GM12801 (cell line): Measurements from ENCODE around the gene RING1.

Experiments used
- TF ChIP-seq, protein P1 (sequence below): IDR thresholded peaks from one replicate; pipeline ENCODE4 v1.5.1; 2011; ENCODE audit warnings: control low read depth; ENCODE audit not compliant: insufficient read length; ENCODE audit errors: extremely low read depth

RING1 gene

DNA sequence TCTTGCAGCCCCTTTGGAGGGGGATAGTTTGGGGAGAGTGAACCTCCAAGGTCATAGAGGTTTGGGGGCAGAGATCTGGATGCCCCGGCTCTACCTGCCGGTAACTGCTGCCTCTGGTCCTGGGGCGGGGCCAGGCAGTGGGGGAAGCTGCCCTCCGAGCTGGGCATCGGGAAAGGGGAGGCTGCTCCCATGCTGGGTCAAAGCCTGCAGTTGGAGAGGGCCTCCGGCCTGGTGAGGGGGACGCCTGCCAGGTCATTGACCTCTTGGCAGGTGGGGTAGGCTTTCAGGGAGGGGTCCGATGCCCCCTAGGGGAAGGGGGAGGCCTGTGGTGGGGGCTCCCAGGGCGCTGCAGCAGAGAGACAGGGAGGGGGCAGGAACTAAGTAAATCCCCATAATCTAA lies 23.1 kb upstream of the RING1 start:
- TF ChIP-seq, protein P1, sequence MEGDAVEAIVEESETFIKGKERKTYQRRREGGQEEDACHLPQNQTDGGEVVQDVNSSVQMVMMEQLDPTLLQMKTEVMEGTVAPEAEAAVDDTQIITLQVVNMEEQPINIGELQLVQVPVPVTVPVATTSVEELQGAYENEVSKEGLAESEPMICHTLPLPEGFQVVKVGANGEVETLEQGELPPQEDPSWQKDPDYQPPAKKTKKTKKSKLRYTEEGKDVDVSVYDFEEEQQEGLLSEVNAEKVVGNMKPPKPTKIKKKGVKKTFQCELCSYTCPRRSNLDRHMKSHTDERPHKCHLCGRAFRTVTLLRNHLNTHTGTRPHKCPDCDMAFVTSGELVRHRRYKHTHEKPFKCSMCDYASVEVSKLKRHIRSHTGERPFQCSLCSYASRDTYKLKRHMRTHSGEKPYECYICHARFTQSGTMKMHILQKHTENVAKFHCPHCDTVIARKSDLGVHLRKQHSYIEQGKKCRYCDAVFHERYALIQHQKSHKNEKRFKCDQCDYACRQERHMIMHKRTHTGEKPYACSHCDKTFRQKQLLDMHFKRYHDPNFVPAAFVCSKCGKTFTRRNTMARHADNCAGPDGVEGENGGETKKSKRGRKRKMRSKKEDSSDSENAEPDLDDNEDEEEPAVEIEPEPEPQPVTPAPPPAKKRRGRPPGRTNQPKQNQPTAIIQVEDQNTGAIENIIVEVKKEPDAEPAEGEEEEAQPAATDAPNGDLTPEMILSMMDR: no peak

DNA sequence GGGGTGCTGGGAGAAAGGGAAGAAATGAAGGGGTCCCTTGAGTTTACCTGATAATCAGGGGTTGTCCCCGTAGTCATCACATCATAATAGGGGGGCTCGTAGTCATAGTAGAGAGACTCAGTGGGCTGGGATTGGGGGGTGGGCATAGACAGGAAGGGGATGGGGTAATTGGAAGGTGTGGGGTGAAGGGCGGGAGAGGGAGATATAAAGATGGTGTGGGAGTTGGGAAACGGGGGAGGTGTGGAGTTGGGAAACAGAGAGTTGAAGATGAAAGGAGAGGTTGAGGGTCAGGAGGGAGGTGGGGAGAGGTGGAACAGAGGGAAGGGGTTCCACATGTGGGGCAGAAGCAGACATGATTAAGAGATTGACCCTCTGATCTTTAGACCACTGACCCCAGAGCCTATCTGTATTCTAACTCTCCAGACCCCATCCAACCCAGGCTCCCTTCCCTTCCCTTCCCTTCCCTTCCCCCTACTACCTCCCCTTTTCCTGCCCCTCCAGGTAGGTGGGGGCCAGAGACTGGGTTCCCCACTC lies 22.6 kb upstream of the RING1 start:
- TF ChIP-seq, protein P1: no peak

DNA sequence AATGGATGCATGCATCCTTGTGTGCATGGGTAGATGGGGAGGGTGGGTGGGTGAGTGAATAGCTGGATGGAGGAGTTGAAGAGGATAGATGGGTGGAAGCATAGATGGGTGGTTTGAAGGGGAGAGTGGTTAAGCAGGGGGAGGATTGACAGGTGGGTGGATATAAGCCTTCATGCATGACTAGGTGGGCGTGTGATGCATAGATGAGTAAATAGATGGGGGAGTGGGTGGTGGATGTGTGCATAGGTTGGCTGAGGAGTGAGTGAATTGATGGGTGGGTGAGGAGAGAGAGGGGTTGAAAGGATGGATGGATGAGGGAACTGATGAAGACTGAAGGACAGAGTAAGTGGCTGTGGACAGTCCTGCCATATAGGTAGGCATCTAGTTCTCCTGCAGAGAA lies 20.5 kb upstream of the RING1 start:
- TF ChIP-seq, protein P1: no peak

DNA sequence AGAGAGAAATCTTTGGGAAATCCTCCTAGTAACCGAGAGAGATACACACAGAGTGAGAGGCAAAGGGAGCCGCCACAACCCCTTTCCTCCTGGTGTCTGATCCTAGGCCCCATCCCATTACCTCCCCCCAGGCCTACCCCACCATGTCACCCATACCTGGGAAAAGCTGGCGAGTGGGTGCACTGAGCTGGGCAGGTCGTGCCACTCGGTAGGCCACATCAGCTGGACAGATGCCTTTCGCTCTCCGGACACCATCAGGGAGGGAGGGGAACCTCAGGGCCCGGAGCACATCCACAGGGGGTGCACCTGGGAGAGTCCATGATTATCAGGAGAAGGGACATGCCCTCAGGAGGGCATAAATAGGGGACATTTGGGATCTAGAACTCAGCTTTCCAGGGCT lies 19.1 kb upstream of the RING1 start:
- TF ChIP-seq, protein P1: no peak

DNA sequence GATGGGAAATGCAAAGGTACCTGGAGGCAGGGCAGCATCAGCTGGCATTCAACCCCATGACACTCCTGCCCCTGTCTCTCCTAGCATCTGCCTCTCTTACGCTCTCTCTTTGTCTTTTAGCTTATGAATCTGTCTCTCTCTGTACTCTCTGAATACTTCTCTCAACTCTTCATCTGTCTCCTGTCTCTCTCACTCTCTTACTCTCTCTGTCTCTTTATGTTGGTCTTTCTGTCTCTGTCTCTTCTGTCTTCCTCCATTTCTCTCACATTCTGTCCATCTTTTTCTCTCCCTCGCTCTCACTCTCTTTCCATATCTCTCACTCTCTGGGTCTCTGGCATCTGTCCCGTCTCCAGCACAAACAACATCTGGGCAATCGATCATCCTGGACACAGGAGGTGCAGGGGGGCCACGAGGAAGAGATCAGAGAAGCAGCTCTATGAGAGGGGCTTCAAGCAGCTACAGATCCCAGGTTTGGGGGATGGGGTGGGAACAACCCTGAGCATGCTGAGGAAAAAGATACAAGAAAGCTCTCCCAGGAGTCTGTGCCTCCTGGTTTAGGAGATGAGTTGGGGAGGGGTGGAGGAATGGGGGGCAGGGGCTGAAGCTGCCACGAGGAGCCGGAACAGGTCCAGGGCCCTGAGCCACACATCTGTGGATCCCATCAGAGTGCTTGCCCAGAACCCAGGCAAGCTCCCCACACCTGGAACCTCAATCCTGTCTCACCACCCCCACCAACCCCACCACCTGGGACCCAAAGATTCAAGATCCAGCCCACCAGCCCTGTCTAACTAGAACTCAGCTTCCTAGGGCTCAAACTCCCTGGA lies 18.5 kb upstream of the RING1 start:
- TF ChIP-seq, protein P1: no peak

DNA sequence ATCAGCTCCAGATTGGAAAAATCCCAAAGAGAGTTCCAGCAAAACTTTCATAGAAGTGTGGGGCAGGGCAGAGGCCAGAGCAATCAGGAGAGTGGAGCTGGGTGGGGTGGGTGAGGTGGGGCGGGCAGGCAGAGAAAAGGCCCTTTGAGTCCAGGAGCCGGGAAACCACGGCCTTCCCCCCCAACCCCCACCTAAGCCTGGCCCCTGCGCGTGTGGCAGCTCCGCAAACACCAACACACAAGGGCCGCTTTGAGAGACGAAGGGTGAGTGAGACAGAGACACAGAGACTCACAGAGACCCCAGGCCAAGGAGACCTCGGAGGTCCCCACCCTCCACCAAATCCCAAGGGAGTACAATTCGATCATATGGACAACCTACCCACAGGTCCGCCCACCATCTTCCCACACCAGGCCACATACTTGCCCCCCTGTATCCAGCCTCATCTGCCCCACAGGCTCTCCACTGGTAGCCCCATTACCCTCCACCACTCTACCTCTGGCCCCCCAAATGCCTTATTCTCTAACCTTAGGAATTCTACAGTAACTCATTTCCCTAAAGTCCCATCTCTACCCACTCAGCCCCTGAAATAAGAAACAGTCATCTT lies 17.7 kb upstream of the RING1 start:
- TF ChIP-seq, protein P1: no peak

DNA sequence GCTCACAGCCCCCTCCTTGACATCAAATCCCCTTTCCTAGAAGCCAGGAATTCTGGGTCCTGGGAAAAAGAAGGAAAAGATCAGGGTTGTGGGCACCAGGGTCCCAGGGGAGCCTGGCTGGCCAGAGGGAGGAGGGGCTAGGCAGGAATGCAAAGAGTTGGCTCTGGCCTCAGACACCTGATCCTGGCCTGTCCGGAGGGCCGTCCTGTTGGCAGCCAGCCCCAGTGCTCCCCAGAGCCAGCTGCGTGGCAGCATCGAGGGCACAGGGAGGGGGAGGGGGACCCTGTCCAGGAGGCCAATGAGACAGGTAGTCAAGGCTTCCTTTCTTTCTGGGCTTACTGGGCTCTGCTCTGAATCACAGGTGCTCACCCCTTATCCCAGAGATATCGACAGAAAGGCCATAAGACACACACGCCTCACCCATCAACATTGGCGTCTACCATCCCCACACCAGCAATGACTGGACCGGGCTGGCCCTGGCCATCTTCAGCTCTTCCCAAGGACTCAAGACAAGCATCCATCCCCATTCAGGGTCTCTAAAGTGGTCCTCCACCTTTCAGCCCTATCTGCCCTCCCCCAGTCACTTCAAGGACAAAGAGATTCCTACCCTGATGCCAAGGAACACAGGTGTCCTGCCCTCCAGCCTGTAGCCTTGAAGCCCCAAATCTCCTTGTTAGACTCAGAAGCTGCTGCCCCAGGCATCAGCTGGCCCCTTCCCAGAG lies 16.8 kb upstream of the RING1 start:
- TF ChIP-seq, protein P1: no peak
